ENCODE data around the gene SLC2A2. TPM values are rescaled to one million over a fixed set of nuclear protein-coding genes. Genes with fewer than 3 reads are reported as not detected.

The SLC2A2 gene
- total and polyA plus RNA-seq, 7 experiments from 2014 or later: not detected

GRCh38 chr3:171054921-171055320, 28.4 kb upstream of the SLC2A2 start:
- H3K4me3 Mint-ChIP-seq: no peak overlapping the region
- intact Hi-C loops (cut with micrococcal nuclease): no loop called here
- ATAC-seq: no peak
- POLR2A ChIA-PET: no interaction called here
- H3K4me1 ChIP-seq (ENCODE audit: control insufficient read depth in 2 of 2, insufficient read depth in 2 of 2, low read length in 2 of 2): no peaks in the 10 kb centered on the region
- H3K9me3 Mint-ChIP-seq: peaks cover 0 to 8% (median 2%) of the 10 kb centered on the region in 11 donors
- H3K27me3 ChIP-seq (ENCODE audit: control insufficient read depth in 2 of 2, insufficient read depth in 2 of 2, low read length in 2 of 2): no peaks in the 10 kb centered on the region
- H3K27ac Mint-ChIP-seq: no peak overlapping the region
- H3K9me3 ChIP-seq (ENCODE audit: control insufficient read depth in 2 of 3, low read length in 3 of 3): no peaks in the 10 kb centered on the region
- no peaks in the 10 kb centered on the region for H3K36me3 ChIP-seq (ENCODE audit: control insufficient read depth in 2 of 3, insufficient read depth in 3 of 3, low read length in 3 of 3)
- peaks cover 0 to under 1% (median 0%) of the 10 kb centered on the region in 5 donors for H3K27me3 Mint-ChIP-seq
- no peak overlapping the region for H3K27ac ChIP-seq (ENCODE audit: low read depth, low read length)
- CTCF ChIA-PET: no interaction called here
- no peak overlapping the region for H3K4me3 ChIP-seq (ENCODE audit: low read length)
- DNase-seq: no peak
- no peaks in the 10 kb centered on the region for H3K4me1 Mint-ChIP-seq
- H3K36me3 Mint-ChIP-seq: peaks cover 0 to 4% (median 3%) of the 10 kb centered on the region in 5 donors

DNA sequence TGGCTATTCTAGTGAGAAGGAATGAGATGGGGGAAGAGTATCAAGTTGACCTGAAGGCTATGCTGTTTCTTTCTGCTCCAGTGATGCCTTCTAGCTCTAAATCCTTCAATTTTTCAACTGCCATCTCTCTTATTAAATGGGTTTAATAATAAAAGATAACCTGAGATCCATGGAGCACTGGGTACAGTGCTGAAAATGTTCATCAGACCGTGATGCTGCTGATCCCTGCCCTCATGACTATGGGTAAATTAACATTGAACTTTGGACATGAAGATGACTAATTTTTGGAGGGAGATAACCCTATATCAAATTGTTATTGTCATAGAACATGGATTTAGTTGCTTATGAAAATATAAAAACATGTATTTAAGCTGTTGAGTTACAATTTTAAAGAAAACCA, 27.7 kb upstream of the SLC2A2 start:
- intact Hi-C loops (cut with micrococcal nuclease): no loop called here
- no peaks in the 10 kb centered on the region for H3K36me3 Mint-ChIP-seq
- H3K27ac Mint-ChIP-seq: peak overlapping the region in 1 of 9 donors; percentile 10
- Histone ChIP-seq H3K4me3 (ENCODE audit: low read length) (no peak overlapping the region), H3K27ac (ENCODE audit: low read depth, low read length) (no peak overlapping the region), H3K27me3 (ENCODE audit: control insufficient read depth in 2 of 2, insufficient read depth in 2 of 2, low read length in 2 of 2) (no peaks in the 10 kb centered on the region), H3K36me3 (ENCODE audit: control insufficient read depth in 2 of 3, insufficient read depth in 3 of 3, low read length in 3 of 3) (no peaks in the 10 kb centered on the region), H3K4me1 (ENCODE audit: control insufficient read depth in 2 of 2, insufficient read depth in 2 of 2, low read length in 2 of 2) (no peaks in the 10 kb centered on the region), H3K9me3 (ENCODE audit: control insufficient read depth in 2 of 3, low read length in 3 of 3) (no peaks in the 10 kb centered on the region)
- no peak overlapping the region for H3K4me3 Mint-ChIP-seq
- no peaks in the 10 kb centered on the region for H3K4me1 Mint-ChIP-seq
- POLR2A ChIA-PET: interaction anchor here (0.6 kb wide), 1 partner anchor 199 kb away, joined by 8 read pairs; no protein-coding TSS in a partner anchor
- peaks cover 0 to 6% (median 3%) of the 10 kb centered on the region in 5 donors for H3K27me3 Mint-ChIP-seq
- DNase-seq (no peak), ATAC-seq (no peak)
- CTCF ChIA-PET: interaction anchor here (1.0 kb wide), 1 partner anchor 513 kb away, joined by 4 read pairs; no protein-coding TSS in a partner anchor
- peaks cover 0 to 8% (median 2%) of the 10 kb centered on the region in 11 donors for H3K9me3 Mint-ChIP-seq

DNA sequence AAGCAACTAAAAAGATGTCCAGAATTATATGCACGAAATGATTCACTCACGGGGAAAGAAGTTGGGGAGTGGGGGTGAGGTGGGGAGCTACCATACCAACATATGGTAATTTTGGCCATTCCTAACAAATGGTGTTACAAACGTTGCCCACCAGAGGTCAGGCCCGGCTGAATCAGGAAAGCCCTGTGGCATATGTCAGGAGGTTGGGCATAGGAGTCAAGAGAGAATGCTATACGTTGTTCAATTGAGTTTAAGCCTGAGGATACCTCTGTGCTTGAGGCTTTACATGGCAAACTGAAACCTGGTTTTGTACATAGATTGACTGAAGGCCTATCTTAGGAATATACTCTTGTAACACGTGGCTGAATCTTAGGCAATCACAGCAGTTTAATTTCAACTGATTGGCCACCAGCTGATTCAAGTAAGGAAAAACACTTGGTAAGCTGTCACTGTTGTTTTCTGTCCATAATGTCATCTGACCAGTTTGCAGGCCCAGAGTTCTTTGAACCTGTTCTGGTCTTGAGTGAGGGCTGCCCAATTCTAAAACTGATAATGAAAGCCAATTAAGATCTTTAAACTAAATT, 23.4 kb upstream of the SLC2A2 start:
- H3K9me3 Mint-ChIP-seq: peaks cover 0 to 8% (median 2%) of the 10 kb centered on the region in 11 donors
- no peak overlapping the region for H3K27ac Mint-ChIP-seq
- H3K36me3 Mint-ChIP-seq: no peaks in the 10 kb centered on the region
- H3K27me3 Mint-ChIP-seq: peaks cover 9 to 27% (median 13%) of the 10 kb centered on the region in 5 donors
- H3K4me1 Mint-ChIP-seq: no peaks in the 10 kb centered on the region
- intact Hi-C loops (cut with micrococcal nuclease): loop anchor here (1.0 kb wide), 3 partner anchors 516 to 1291 kb away; no protein-coding TSS in a partner anchor
- Histone ChIP-seq H3K4me3 (ENCODE audit: low read length) (no peak overlapping the region), H3K4me1 (ENCODE audit: control insufficient read depth in 2 of 2, insufficient read depth in 2 of 2, low read length in 2 of 2) (no peaks in the 10 kb centered on the region), H3K36me3 (ENCODE audit: control insufficient read depth in 2 of 3, insufficient read depth in 3 of 3, low read length in 3 of 3) (no peaks in the 10 kb centered on the region), H3K27ac (ENCODE audit: low read depth, low read length) (no peak overlapping the region), H3K9me3 (ENCODE audit: control insufficient read depth in 2 of 3, low read length in 3 of 3) (no peaks in the 10 kb centered on the region), H3K27me3 (ENCODE audit: control insufficient read depth in 2 of 2, insufficient read depth in 2 of 2, low read length in 2 of 2) (no peaks in the 10 kb centered on the region)
- H3K4me3 Mint-ChIP-seq: no peak overlapping the region
- ChIA-PET POLR2A (interaction anchor here (0.6 kb wide), 1 partner anchor 722 kb away, joined by 3 read pairs; no protein-coding TSS in a partner anchor), CTCF (interaction anchor here (0.9 to 2.8 kb wide), 4 partner anchors 13 to 722 kb away, joined by 3 to 15 read pairs (median 3); no protein-coding TSS in a partner anchor)
- DNase-seq (peak in 6 of 9 donors; percentile 8 to 36 (median 14)), ATAC-seq (peak; percentile 67)

GRCh38 chr3:171046760-171047159, 20.2 kb upstream of the SLC2A2 start:
- H3K4me1 ChIP-seq (ENCODE audit: control insufficient read depth in 2 of 2, insufficient read depth in 2 of 2, low read length in 2 of 2): no peaks in the 10 kb centered on the region
- intact Hi-C loops (cut with micrococcal nuclease): no loop called here
- peaks cover 9 to 36% (median 29%) of the 10 kb centered on the region in 5 donors for H3K27me3 Mint-ChIP-seq
- H3K4me1 Mint-ChIP-seq: no peaks in the 10 kb centered on the region
- H3K4me3 ChIP-seq (ENCODE audit: low read length): no peak overlapping the region
- no peaks in the 10 kb centered on the region for H3K36me3 Mint-ChIP-seq
- CTCF ChIA-PET: interaction anchor here (0.6 kb wide), 1 partner anchor 132 kb away, joined by 3 read pairs; no protein-coding TSS in a partner anchor
- no peak overlapping the region for H3K27ac Mint-ChIP-seq
- H3K27me3 ChIP-seq (ENCODE audit: control insufficient read depth in 2 of 2, insufficient read depth in 2 of 2, low read length in 2 of 2): no peaks in the 10 kb centered on the region
- H3K27ac ChIP-seq (ENCODE audit: low read depth, low read length): no peak overlapping the region
- DNase-seq (no peak), ATAC-seq (no peak)
- no peaks in the 10 kb centered on the region for H3K9me3 ChIP-seq (ENCODE audit: control insufficient read depth in 2 of 3, low read length in 3 of 3)
- H3K36me3 ChIP-seq (ENCODE audit: control insufficient read depth in 2 of 3, insufficient read depth in 3 of 3, low read length in 3 of 3): no peaks in the 10 kb centered on the region
- POLR2A ChIA-PET: interaction anchor here (0.6 kb wide), 1 partner anchor 652 kb away, joined by 6 read pairs; no protein-coding TSS in a partner anchor
- peaks cover 0 to under 1% (median 0%) of the 10 kb centered on the region in 11 donors for H3K9me3 Mint-ChIP-seq
- no peak overlapping the region for H3K4me3 Mint-ChIP-seq

DNA sequence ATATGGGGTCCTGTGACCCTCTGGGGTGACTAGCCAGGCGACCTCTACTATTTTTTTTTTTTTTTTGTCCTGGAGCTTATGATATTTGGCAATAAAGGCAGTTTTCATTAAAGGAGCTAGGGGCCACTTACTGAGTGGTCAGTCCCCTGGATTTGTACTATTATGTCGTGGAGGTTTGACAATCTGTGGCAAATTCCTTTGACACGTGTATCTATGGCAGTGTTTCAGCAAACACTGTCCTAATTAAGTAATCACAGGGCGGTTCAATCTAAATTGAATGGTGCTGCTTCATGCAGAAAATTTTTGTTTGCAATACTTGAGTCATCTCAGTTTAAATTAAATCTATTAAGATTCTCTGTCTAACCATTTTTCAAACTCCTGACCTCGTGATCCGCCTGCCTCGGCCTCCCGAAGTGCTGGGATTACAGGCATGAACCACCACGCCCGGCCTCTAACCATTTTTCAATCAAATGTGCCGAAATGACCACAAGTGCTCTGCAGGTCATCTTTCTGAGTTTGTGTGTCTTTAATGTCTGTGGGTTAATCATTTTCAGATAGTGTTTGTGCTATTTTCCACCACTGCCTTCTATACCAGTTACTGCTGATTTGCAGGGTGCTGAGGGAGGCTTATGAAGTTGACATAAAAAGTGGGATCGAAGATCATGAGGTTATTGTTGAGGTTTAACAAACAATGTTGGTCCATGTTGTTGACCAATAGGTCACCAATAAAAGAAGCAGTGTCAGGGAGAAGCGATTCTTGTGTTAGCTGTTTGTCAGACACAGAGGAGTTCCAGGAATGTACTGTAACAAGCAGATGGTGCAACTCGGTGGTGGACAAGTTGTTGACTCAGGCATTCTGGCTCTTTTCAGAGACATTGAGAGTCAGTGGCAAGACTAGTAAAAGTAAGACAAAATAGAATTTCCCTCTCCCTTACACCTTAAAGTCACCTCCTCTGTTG, 18.6 kb upstream of the SLC2A2 start:
- no peak for ATAC-seq

GRCh38 chr3:171044384-171044783, 17.9 kb upstream of the SLC2A2 start:
- Mint-ChIP-seq H3K4me1 (no peaks in the 10 kb centered on the region), H3K27me3 (peaks cover 12 to 37% (median 34%) of the 10 kb centered on the region in 5 donors), H3K4me3 (no peak overlapping the region), H3K9me3 (no peaks in the 10 kb centered on the region), H3K27ac (no peak overlapping the region), H3K36me3 (no peaks in the 10 kb centered on the region)
- ChIA-PET POLR2A (no interaction called here), CTCF (no interaction called here)
- H3K4me3 ChIP-seq (ENCODE audit: low read length): no peak overlapping the region
- intact Hi-C loops (cut with micrococcal nuclease): no loop called here
- no peak overlapping the region for H3K27ac ChIP-seq (ENCODE audit: low read depth, low read length)
- H3K27me3 ChIP-seq (ENCODE audit: control insufficient read depth in 2 of 2, insufficient read depth in 2 of 2, low read length in 2 of 2): no peaks in the 10 kb centered on the region
- ATAC-seq (no peak), DNase-seq (no peak)
- H3K4me1 ChIP-seq (ENCODE audit: control insufficient read depth in 2 of 2, insufficient read depth in 2 of 2, low read length in 2 of 2): no peaks in the 10 kb centered on the region
- no peaks in the 10 kb centered on the region for H3K9me3 ChIP-seq (ENCODE audit: control insufficient read depth in 2 of 3, low read length in 3 of 3)
- H3K36me3 ChIP-seq (ENCODE audit: control insufficient read depth in 2 of 3, insufficient read depth in 3 of 3, low read length in 3 of 3): no peaks in the 10 kb centered on the region

More for the DNA sequence above, 18.6 kb upstream of the SLC2A2 start:
- ChIA-PET CTCF (no interaction called here), POLR2A (no interaction called here)
- Mint-ChIP-seq H3K27ac (no peak overlapping the region), H3K4me3 (no peak overlapping the region), H3K36me3 (no peaks in the 10 kb centered on the region), H3K27me3 (peaks cover 9 to 42% (median 31%) of the 10 kb centered on the region in 5 donors), H3K9me3 (no peaks in the 10 kb centered on the region), H3K4me1 (no peaks in the 10 kb centered on the region)
- intact Hi-C loops (cut with micrococcal nuclease): no loop called here
- DNase-seq: no peak
- Histone ChIP-seq H3K27me3 (ENCODE audit: control insufficient read depth in 2 of 2, insufficient read depth in 2 of 2, low read length in 2 of 2) (no peaks in the 10 kb centered on the region), H3K4me1 (ENCODE audit: control insufficient read depth in 2 of 2, insufficient read depth in 2 of 2, low read length in 2 of 2) (no peaks in the 10 kb centered on the region), H3K27ac (ENCODE audit: low read depth, low read length) (no peak overlapping the region), H3K36me3 (ENCODE audit: control insufficient read depth in 2 of 3, insufficient read depth in 3 of 3, low read length in 3 of 3) (no peaks in the 10 kb centered on the region), H3K4me3 (ENCODE audit: low read length) (no peak overlapping the region), H3K9me3 (ENCODE audit: control insufficient read depth in 2 of 3, low read length in 3 of 3) (no peaks in the 10 kb centered on the region)
